Hematopoietic multipotent progenitor cell (in vitro differentiated cells): Measurements from ENCODE around the gene CCDC177. TPM values are rescaled to one million over a fixed set of nuclear protein-coding genes. Genes with fewer than 3 reads are reported as not detected.
"Not testable (repeated sequence)": the region's sequence is repeated elsewhere in the genome, so short reads cannot be mapped to it uniquely, and the experiment has no call there.

ENCODE experiments used
- DNase-seq, 3 donors: peaks; one replicate each; pipeline ENCODE4 v3.0.0-alpha.2; 2011 to 2015; ENCODE audit warnings: low read depth in 2 of 3, low spot score in 2 of 3
- total RNA-seq: library from RNA; depleted of rRNA; stranded (reverse); fragments of >200 nt; gene quantifications from one replicate; pipeline ENCODE4 v1.2.3, GENCODE V29; 2012

The CCDC177 gene
- total RNA-seq, 1 donor, result under 0.01 TPM

DNA sequence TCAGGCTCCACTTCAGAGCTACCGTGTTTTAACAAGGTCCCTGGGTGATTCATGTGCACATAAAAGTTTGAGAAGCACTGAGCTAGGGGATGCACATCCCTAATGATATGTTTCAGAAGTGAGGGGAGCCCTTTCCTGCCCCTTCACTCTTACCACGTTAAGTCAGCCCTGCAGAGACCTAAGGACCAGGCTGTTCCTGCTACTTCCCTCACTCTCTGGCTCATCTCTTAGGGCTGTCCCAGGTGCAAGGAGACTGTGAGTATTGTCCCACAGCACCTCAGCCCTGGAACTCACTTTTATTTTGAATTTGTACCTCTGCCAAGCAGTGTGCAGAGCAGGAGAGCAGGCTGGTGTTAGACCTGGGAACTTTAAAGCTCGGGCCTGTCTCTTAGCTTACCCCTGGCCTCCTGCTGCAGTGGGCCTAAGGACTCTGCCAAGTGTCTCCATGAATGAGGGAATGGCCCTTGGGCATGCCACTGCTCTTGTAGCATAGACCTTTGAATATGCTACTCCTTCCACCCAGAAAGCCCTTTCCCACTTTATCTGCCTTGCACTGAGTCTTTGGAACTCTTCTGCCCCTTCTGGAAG, 25.7 kb upstream of the CCDC177 start:
- no peak for DNase-seq

DNA sequence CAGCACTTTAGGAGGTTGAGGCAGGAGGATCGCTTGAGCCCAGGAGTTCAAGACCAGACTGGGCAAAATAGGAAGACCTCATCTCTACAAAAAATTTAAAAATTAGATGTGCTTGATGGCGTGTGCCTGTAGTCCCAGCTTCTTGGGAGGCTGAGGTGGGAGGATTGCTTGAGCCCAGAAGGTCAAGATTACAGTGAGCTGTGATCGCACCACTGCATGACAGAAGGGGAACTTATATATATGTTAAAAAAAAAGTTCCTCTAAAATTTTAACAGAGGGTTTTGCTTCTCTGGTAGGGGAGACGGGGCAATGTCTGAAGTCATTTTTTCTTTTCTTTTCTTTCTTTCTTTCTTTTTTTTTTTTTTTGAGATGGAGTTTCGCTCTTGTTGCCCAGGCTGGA, 24.8 kb upstream of the CCDC177 start:
- not testable (repeated sequence) for DNase-seq

DNA sequence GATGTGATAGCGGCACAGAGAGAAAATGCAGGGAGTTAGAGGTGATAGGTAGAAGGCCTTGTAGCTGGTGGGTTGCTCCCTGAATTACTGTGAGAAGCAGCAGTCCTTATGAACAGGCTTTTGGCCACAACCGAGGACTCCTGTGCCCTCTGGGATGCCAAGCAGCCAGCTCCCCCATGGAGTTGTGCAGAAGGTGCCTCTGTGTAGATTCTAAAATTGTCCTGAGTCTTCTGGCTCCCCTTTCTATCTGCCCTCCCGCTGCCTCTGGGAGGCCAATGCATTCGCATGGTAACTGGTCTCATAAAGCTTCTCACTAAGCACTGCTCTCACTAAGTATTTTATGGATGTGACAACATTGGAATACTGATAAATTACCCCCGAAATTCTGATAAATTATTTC, 20.7 kb upstream of the CCDC177 start:
- no peak for DNase-seq

DNA sequence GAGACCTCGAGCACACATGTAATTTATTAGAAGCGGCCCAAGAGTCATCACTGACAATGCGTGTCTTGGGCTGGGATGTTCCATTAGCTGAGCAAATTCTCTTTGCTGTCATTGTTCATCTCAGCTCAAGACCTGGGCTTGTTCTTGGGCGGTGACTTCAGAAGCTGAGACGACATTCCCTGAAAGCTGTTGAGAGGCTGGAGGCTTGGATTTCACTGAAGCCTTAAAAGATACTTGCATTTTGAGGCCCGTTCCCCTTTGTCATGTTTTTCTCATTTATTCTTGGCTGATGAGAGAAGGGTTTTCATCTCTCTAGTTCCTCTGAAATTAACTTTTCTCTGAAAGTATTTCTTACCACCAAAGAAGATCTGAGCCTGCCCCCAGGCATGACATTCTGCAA, 20.2 kb upstream of the CCDC177 start:
- DNase-seq, result no peak

DNA sequence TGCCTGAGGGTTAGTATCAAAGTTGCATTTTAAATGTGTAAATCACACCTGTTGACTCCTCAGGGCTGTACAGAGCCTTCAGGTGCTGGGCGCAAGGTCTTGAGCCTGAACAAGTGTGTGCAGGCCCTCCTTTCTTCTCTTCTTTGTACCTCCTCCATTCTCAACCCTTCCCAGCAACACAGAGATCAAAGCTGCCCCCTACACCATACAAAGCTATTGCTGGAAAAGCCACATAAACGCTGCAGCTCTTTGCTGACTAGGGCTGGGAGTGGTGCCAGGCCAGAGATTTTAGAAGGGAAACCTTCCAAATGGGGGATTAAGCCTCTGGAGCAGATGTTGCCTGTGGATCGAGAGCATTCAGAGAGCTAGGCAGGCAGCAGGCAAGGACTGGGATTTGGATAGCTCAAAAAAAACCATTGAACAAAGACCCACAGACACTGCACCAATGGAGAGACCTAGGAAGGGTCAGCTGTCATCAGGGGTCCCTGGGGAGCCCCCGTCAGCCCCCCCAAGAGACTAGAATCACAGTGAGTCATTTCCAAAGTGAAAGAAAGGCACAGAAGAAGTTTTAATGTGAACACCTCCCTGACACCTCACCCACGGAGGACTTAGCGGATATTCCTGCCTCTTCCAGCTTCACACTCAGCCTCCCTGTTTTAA, 18.5 kb upstream of the CCDC177 start:
- no peak for DNase-seq

DNA sequence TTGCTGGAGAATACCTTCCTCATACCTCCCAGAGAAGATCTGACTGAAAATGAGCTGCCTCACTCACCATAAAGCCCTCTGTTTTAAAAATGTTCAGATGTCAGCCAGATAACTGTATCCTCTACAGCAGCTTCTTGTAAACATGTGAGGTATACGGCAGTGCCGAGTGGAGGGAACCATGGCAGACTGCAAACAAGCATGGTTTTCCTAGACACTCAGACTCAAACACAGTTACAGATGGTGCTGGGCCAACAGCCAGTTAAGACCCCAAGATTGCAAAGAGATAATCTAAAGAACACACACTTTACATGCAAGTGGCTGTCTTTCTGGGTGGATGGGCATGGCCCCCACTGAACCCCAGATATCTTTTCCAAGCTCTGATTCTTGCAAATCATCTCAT, 16.6 kb upstream of the CCDC177 start:
- DNase-seq, result no peak

DNA sequence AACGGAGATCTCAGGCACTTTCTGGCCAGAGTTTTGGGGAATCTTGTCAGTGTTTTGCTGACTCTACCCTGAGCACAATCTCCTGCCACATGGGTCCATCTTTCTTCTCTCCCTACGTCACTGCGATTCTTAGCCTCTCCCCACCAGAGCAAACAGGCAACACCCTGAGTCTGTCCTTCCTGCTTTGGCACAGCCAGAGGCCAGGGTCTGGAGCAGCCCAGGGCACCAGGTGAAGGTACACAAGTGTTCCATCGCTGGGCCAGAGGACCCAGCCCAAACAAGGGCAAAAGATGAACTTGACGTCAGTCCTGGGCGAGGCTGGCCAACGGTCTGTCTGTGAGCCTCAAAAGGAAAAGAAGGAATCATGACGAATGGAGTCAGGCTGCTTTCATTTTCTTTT, 12.7 kb upstream of the CCDC177 start:
- DNase-seq, result no peak

DNA sequence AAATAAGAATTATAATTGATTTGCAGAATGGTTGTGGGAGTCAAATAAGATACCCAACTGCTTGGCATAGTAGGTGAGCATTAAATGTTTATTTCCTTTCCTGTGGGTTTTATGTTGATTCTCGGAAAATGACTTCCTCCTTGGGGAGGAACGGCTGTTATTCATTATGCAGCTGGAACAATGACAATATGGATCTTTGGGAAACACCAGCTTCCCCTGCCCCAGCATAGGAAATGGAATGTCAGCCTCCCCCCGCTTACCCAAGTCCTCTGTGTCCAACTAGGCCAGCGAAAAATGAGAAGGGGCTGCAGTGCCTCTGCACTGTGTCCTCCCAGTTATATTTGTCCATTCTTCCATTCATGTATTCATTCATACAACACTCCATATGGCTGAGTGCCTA, 11.7 kb upstream of the CCDC177 start:
- no peak for DNase-seq

DNA sequence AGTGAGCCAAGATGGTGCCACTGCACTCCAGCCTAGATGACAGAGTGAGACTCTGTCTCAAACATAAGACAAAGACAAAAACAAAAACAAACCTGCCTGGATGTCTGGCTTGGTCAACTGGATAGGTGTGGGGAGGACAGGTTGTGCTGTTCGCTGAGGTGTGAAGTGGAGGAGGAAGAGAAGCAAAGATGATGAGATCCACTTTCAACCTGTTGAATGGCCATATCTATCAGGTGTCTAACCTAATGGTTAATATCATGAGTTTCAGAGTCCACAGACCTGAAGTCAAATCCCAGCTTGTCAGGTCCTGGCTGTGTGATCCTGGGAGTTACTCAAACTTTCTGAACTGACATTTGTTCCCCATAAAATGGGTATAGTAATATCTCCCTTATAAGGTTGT, 9.7 kb upstream of the CCDC177 start:
- DNase-seq, result no peak

DNA sequence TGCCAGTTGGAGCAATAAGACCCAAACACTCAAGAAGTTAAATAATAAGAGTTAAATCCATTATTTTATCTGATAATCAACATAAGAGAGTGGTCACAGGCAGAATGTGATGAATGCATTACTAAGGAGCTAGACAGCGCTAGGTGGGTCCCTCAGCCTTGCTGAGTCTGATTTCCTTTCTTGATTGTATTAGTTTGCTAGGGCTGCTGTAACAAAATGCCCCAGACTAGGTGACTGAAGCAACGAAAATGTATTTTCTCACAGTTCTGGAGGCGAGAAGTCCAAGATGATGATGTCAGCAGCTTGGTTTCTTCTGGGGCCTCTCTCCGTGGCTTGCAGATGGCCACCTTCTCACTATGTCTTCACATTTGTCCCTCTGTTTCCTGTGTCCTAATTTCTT, 8.2 kb upstream of the CCDC177 start:
- DNase-seq, result no peak

DNA sequence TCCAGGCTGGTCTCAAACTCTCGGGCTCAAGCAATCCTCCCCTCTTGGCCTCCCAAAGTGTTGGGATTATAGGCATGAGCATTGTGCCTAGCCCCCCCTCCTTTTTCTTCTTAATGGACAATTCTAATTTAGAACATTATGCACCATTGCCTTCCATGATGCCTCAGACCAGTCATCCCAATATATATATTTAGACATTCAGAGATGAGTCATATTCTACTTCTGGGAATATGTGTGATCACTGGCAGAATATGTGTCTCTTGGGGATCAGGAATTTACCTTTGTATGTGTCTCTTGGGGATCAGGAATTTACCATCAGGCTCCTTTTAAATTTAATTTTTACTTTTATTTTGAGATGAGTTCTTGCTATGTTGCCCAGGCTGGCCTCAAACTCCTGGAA, 7.5 kb upstream of the CCDC177 start:
- DNase-seq, result no peak

DNA sequence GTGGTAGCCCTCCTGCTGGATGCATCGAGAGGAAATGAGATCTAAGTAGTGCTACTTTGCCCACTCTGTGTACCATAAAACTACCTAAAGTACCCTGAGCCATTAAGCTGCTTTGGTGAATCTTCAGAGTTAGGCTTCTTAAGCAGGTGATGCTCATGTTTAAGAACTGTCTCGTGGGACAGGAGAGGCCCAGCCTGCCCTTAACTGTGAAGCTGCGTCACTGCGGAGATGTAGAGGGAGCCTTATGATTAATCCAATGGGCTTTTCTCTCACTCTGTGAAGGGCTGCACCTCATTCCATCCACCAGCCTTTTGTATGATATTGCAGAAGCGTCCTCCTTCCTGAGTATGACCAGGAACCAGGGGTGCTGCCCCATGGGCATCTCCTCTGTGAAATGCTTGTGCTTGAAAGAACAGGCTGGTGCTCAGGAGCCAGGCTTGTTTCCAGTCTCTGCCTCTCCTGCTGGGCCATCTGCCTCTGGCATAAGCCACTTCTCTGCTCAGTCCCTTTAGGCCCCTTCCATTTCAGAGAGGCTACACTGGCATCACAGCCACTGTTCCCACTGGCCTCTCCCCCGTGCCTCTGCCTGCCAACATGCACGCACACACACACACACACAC, 6.8 kb upstream of the CCDC177 start:
- no peak for DNase-seq

DNA sequence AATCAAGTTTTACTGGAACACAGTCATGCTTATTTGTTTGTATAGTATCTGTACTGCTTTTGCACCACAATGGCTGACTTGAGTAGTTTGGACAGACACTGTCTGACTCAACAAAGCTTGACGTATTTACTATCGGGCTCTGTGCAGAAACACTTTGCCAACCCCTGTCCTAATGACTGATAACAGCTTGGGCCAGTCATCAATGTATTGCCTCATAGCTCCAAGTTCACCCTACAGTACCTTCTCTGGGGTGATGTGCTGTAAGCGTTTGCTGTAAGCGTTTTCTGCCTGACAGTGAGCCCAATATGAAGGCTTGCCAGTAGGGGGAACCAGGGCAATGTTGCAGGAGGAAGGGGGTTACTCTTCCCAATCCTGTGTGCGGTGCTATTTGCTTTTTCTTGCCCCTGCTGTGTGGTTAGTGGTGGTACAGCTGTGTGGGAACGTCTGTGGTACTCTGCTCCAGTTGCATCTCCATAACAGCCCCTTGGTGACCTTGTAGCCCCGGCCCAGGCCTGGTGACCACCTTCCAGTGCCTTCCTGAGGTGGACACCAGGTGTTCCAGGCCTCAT, 5.4 kb upstream of the CCDC177 start:
- peak in 2 of 3 donors; percentile 43 to 48 for DNase-seq

DNA sequence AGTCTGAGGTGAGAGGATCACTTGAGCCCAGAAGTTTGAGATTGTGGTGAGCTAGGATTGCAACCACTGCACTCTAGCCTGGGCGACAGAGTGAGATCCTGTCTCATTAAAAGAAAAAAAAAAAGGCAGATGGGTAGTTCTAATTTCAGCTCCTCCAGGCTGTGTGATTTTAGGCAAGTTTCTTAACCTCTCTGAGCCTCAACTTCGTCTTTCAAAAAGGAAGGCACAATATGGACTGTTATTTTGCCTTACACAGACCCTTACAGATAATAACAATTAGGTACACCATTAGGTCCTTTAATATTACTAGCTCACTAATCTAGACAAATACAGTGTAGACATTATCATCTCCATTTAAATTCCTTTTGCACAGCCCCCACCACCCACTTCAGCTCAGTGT, 4.8 kb upstream of the CCDC177 start:
- no peak for DNase-seq

DNA sequence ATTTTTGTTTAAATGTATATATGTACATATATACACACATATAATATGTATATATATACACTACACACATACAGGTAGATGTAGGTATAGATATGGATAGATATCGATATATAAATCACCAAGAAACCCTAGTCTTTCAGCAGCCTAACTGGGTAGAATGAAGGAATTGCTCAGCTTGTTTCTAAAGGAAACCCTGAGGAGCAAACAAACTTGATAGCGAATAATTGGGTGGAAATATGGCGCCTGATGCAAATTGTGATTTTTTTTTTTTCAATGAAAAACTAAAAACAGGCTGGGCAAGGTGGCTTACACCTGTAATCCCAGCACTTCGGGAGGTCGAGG, 254 bp upstream of the CCDC177 start:
- no peak for DNase-seq

DNA sequence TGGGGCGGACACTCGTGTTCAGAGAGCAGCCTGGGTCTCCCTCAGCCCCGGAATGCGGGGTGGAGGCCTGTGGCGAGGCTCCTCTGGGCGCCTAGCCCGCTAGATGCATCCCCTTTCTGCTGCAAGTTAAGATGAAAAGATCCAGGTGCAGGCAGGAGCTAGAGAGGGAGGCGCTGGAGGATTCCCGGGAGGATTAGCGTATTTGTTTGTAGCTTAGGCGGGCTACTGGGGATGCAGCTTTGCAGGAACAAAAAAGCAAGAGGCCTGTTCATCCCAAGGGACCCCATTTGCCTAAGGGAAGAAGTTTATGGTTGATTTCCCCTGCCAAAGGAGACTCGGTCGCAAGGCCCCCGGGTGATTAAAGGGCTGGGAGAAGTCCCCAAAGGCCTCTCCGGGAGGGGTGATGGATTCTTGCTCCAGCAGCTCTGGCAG, 824 bp downstream of the CCDC177 start:
- DNase-seq, result peak in 1 of 3 donors; percentile 41

DNA sequence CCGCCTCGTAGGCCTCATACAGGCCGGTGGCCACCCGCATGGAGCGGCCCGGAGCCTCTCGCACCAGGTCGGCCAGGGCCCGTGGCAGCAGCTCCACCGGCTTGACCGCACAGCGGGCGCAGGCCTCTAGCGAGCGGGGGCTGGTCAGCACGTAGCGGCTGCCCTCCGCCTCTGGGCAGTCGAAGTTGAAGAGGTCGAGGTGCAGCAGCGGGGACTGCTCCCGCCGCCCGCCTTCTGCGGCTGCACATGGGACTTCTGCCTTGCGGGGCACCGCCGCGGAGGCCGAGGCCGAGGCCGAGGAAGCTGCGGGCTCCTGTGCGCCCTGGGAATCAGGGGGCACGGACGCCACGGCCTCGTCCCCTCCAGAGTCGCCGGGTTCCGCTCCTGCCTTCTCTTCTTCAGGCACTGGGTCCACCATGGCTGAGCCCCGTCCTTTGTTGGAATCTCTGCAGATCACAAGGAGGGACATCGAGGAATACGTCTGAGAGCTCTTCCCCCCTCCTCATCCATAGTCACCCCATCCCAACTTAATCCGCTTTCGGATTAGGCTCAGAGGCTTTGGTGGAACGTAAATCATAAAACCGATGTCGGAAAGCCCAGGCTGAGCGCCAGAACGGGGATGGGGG, 1.4 kb downstream of the CCDC177 start:
- no peak for DNase-seq

DNA sequence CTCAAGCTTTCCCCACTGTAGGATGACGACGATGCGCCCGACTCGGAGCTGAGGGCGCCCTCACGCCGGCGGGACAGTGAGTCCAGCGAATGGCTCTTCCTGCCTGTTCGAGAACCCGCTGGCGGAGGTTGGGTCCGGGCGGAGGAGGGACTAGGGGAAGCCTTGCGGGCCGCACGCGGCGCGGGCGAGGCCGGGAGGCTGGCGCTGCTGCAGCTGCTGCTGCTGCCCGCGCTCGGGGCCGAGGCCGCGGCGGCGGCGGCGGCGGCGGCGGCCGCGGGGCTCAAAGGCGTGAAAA, 1.9 kb downstream of the CCDC177 start:
- no peak for DNase-seq

DNA sequence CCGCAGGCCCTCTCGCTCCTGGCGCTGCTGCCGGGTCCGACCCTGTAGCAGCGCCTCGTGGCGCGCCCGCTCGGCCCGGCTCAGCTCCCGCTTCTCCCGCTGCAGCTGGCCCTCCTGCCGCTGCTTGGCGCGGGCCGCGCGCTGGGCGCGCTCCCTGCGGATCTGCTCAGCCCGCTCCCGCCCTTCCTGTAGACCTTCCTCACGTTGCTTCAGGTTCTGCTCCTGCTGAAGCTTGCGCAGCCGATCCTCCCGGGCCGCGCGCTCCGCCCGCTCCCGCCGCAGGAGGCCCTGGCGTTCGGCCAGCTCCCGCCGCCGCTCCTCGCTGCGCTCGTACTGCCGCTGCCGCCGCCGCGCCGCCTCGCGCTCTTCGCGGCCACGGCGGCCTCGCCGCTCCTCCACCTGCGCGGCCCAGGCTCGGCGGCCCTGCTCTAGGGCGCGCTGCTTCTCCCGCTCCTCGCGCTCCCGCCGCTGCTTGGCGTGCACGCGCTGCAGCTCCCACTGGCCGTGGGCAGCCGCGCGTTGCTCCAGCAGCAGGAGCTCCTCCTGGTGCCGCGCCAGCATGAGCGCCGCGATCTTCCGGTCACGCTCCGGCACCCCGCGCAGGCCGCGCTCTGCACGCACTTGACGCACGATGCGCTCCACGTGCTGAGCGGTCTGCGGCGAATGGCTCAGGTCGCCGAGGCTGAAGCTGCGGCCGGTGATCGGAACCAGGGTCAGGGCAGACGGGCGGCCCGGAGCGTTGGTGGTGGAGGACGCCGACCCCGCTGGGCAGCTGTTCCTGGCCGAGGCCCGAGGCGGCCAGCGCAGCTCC, 2.4 kb downstream of the CCDC177 start:
- peak in 2 of 3 donors; percentile 25 to 29 for DNase-seq

DNA sequence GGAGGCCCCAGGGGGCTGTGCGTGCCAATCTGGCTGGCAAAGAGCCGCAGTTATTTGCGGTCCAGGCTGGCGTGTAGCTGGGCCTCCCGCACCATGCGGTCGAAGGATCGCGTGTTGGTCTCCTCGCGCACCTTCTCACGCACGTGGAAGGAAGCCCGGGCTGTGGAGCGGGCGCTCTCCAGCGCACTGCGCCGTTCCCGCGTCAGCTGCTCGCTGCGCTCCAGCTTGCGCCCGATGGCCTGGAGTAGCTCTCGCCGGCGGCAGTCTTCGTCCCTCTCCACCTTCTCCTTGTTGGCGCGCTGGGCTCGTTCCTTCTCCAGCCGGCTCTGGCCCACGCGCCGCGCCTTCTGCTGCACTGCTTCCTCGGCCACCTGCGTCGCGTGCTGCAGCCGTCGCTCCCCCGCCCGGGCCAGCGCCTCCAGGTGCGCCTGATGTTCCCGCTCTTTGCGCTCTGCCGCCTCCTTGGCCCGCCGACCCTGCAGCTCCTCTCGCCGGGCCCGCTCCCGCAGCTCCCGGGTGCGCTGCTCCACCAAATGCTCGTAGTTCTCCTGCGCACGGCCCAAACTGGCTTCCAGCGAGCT, 3.1 kb downstream of the CCDC177 start:
- no peak for DNase-seq

DNA sequence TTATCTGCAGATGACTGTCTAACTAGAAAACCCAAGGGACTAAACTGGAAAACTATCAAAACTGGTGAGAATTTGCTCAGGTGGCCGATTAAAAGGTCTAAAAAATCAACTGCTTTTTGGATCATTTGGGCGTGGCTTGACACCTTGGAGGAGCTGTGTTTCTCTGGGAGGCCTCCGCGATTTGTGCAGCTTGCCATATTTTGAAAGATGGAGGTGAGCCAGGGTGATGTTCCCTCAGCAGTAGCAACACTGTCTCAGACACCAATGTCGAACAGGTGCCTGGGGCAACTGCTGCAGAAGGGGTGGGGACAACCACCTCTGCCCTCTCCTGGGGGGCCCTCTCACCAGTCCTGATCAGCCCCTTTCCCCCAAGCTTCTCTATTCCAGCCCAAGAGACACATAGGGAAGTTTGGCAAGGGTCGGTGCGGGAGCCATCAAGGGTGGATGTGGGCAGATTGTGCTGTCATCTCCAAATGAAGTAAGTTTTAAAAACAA, 3.8 kb downstream of the CCDC177 start:
- DNase-seq, result no peak
